Subcutaneous adipose tissue (tissue), 4 donors: ENCODE results near the gene MN1. TPM values are rescaled to one million over a fixed set of nuclear protein-coding genes. Genes with fewer than 3 reads are reported as not detected.

Source experiments
- total RNA-seq, 4 donors: library from RNA; depleted of rRNA; stranded (reverse); fragments of >200 nt; gene quantifications; one replicate each; pipeline ENCODE4 v1.1.0, GENCODE V29; 2016
- TF ChIP-seq, protein P1 (sequence below): fragments of 450-650 bp; IDR thresholded peaks from one replicate; pipeline ENCODE4 v1.5.1; 2016; ENCODE audit warnings: low read depth, mild to moderate bottlenecking, control low read depth, antibody characterized with exemption, moderate library complexity

Gene MN1
- total RNA-seq, 4 donors from 2014 or later: 0.68 to 3.0 (median 1.6) TPM

DNA sequence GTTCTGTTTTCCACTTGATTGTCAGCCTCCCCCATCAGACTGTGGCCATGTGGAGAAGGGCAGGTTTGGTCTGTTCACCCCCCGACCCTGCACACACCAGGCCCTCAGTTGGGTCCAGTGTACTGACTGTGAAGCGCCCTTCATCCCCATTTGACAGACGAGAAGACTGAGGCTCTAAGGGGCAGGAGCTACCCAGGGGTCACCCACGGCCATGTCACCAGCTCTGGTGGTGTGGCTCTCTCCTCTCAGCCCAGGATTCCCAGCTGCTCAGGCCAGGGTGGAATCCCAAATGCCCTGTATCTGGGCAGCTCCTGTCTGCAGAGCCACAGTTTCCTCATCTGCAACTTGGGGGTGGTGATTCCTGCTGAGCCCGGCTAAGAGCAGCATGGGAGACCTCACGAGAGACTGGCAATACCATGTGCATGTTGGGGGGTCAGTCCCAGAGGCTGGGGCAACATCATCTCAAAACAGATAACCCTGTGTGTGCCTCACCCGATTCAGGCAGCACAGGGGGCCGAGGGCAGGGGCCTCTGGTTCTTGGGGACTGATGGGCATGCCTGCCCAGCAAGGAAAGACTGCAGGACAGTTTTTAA is 46.6 kb downstream of the MN1 start:
- TF ChIP-seq, protein P1, sequence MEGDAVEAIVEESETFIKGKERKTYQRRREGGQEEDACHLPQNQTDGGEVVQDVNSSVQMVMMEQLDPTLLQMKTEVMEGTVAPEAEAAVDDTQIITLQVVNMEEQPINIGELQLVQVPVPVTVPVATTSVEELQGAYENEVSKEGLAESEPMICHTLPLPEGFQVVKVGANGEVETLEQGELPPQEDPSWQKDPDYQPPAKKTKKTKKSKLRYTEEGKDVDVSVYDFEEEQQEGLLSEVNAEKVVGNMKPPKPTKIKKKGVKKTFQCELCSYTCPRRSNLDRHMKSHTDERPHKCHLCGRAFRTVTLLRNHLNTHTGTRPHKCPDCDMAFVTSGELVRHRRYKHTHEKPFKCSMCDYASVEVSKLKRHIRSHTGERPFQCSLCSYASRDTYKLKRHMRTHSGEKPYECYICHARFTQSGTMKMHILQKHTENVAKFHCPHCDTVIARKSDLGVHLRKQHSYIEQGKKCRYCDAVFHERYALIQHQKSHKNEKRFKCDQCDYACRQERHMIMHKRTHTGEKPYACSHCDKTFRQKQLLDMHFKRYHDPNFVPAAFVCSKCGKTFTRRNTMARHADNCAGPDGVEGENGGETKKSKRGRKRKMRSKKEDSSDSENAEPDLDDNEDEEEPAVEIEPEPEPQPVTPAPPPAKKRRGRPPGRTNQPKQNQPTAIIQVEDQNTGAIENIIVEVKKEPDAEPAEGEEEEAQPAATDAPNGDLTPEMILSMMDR: no peak

DNA sequence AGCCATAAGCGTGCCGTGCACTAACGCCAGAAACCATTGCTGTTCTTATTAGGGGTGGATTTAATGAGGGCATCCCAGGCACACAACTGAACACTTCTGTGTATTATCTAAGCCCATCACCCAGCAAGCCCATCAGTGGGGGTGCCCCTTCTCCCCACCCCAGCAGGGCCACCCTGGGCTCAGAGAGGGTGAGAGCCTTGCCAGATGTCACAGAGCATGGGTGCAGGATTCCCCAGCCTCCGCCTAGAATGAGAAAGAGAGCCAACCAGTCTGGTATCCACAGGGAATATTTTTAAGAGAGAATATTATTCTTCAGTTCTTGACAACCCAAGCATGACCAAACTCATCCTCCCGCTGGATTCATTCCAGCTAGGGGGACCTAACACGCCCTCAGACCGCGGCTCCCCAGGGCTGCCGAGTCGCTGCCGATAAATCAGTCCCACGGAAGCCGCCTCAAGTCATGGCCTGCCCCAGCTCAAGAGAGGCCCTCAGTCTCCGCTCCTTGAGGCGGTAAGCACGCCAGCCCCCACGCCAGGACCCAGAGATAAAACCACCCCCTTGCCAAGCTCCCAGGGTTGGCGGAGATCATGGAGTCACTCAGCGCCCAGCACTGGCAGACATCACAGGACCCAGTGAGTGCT is 47.2 kb downstream of the MN1 start:
- TF ChIP-seq, protein P1: no peak

DNA sequence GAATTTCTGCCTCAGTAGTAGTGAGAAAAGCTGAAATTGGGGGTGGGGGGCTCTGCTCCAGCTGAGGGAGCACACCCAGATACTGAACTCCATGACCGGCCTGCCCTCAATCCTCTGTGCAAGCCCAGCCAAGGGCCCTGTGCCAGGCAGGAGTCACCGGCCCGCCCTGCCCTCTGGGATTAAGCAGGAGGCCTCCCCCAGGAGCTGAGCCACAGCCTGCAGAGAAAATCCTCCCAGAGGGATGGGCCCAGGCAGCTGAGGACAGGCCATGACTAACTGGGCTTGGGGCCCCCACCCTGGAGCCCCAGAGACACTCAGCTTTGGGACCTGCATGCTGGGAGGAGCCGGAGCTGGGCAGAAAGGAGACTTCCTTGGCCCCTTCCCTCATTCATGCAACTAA is 48.8 kb downstream of the MN1 start:
- TF ChIP-seq, protein P1: no peak

DNA sequence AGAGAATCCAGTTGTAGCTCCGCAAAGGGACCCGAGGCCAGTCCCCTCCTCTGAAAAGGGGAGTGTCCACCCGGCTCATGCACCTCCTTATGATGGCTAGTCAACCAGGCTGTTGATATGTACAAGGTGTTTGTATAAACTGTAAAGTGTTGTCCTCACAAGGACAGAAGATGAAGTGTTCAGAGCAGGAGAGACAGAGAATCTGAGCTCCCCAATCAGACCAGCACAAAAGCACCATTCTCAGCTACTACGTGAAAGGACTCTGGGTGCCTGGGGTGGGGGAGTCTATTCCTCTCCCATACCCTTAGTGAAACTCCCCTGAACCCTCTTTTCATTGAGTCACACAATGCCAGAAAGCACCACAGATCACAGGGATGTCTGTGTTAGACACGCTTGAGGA is 49.4 kb downstream of the MN1 start:
- TF ChIP-seq, protein P1: no peak

DNA sequence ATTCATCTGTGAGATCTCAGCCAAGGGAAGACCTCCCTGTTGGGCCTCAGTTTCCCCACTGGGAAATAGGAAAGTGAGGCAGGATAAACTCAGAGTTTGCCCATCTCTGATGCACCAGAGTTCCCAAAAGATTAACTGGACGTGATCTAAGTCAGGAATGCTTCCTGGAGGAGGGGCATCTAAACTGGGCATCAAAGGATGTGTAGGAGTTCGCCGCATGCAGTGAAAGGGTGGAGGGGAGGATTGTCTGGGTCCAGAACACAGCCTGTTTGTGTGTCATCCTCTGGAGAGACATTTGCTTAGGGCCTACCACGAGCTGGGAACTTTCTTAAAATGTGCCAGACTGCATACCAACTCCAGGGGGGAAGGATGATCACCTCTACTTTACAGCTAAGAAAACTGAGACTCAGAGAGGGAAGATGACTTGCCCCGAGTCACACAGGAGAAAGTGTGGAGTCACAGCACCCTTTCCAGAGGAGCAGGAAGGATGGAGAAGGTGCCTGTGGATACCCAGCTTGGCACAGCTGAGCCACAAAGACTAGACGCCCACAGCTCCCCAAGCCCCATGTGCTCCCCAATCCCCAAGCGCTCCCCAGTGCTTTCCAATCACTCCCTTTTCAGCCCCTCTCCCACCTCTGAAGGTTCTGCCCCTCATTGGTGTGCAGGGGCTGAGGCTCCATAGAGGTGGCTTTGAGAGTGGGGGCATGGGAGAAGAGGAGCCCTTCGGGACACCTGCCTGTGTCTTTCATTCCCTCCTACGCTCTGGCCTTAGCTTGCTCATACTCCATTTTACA is 50.1 kb downstream of the MN1 start:
- TF ChIP-seq, protein P1: no peak

DNA sequence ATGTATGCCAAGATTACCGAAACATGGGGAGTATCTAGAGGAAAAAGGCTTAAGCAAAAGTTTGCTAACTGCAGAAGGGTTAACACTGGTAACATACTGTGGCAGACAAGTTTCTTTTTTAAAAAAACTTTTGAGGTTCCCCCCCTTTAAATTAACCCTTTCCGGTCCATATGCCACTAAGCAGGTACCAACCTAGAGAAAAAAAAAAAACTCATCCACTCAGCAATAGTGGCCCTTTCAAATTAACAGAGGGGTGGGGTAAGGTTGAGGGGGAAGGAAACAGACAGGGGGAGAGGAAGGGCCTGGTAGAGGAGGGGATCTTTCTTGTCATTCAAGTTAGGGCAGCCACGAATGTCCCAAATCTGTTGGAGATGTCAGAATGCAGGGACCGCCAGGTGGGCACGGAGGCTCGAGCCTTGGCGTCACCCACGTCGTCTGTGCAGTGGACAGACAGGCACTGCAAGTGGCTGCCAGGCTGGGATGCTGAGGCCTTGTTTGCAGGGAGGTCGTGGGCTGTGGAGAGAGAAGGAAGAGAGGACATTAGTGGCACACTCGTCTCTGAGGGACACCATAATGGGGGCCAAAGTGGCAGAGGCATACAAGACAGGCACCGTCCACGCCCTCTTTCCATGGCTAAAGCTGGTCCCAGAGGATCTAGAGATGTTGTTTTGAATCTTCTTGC is 50.8 kb downstream of the MN1 start:
- TF ChIP-seq, protein P1: no peak

DNA sequence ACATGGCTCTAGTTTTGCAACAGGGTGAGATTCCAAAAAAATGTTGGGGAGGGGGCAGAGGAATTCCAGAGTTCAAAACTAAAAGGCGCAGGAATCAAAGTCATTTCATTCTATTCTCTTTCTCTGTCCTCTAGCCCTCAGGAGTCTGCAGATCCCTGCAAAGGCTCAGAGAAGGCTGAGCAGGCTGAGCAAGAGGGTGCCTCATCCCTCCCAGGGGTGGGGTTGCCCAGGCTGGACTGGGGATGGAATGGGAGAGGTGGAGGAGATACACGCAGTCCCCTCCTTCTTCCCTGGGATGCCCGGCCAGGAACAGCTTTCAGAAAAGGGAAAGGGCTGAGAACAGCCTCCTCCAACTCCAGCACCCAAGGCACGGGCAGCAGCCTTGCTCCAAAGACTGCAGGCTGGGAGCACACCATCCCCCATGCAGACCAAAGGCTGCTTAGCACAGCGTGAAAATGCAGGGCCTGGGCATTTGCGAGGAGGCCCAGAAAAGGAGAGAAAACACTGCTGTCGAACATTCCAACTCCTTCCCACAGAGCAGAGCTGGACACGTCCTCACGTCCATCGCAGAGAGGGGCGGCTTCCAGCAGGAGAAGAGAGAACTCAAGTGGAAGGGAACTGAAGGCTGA is 51.8 kb downstream of the MN1 start:
- TF ChIP-seq, protein P1: no peak
